ENCODE data around the gene RECQL5. TPM values are rescaled to one million over a fixed set of nuclear protein-coding genes. Genes with fewer than 3 reads are reported as not detected.

The RECQL5 gene
- total RNA-seq, 1 donor from 2014 or later: 64.7 TPM

DNA sequence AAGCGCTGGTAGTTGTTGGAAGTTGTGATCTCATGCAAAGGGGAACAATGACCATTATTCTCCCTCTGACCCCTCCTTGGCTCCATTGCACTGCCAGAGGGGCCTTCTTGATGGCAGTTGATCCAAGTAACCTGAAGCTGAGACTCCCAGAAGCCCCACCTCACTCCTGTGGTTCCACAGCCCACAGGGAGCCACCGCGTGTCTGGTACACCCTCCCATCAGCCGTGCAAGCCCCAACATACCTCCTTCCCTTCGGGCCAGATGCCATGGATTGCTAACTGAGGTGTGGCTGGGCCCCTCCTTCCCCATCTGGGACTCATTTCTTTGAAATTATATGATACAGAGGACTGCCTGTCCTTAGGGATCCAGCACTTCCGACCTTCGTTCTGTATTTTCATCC, 18.0 kb upstream of the RECQL5 start:
- no peak for DNase-seq (ENCODE audit: extremely low spot score, unreplicated experiment)
- Mint-ChIP-seq H3K36me3 (peaks cover 17% of the 10 kb centered on the region), H3K4me1 (ENCODE audit: unreplicated experiment) (peaks cover 49% of the 10 kb centered on the region), H3K27ac (peak overlapping the region; percentile 96), H3K4me3 (peak overlapping the region; percentile 54), H3K9me3 (no peaks in the 10 kb centered on the region), H3K27me3 (no peaks in the 10 kb centered on the region)
- TF ChIP-seq, protein P1, sequence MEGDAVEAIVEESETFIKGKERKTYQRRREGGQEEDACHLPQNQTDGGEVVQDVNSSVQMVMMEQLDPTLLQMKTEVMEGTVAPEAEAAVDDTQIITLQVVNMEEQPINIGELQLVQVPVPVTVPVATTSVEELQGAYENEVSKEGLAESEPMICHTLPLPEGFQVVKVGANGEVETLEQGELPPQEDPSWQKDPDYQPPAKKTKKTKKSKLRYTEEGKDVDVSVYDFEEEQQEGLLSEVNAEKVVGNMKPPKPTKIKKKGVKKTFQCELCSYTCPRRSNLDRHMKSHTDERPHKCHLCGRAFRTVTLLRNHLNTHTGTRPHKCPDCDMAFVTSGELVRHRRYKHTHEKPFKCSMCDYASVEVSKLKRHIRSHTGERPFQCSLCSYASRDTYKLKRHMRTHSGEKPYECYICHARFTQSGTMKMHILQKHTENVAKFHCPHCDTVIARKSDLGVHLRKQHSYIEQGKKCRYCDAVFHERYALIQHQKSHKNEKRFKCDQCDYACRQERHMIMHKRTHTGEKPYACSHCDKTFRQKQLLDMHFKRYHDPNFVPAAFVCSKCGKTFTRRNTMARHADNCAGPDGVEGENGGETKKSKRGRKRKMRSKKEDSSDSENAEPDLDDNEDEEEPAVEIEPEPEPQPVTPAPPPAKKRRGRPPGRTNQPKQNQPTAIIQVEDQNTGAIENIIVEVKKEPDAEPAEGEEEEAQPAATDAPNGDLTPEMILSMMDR (conservative IDR thresholded peaks at IDR 0.05): no peak

GRCh38 chr17:75684249-75684648, 17.3 kb upstream of the RECQL5 start:
- Mint-ChIP-seq H3K27me3 (no peaks in the 10 kb centered on the region), H3K4me3 (no peak overlapping the region), H3K27ac (peak overlapping the region; percentile 96), H3K4me1 (ENCODE audit: unreplicated experiment) (peaks cover 47% of the 10 kb centered on the region), H3K36me3 (peaks cover 13% of the 10 kb centered on the region), H3K9me3 (no peaks in the 10 kb centered on the region)
- TF ChIP-seq, protein P1 (conservative IDR thresholded peaks at IDR 0.05): no peak
- DNase-seq (ENCODE audit: extremely low spot score, unreplicated experiment): no peak

DNA sequence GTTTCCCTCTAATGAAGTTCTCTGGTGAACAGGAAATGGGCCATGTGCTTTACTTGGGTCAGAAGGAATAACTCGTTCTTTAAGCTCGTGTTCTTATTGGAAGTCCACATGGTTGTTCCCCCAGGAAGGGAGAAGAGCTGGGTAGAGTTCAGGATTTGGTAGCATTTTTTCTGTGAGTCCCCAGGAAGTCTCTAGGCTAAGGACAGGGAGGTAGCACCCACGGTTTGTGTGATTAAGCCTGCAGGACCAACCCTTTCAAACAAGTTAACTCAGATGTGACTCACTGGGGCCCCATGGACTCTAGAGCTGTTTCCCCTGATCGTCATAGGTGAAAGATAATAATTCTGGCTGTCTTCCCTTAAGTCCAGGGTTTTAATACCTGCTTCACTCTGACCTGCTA, 16.6 kb upstream of the RECQL5 start:
- no peaks in the 10 kb centered on the region for H3K9me3 Mint-ChIP-seq
- H3K4me3 Mint-ChIP-seq: no peak overlapping the region
- peak overlapping the region; percentile 96 for H3K27ac Mint-ChIP-seq
- TF ChIP-seq, protein P1 (conservative IDR thresholded peaks at IDR 0.05): no peak
- peaks cover 42% of the 10 kb centered on the region for H3K4me1 Mint-ChIP-seq (ENCODE audit: unreplicated experiment)
- H3K27me3 Mint-ChIP-seq: no peaks in the 10 kb centered on the region
- H3K36me3 Mint-ChIP-seq: peaks cover 13% of the 10 kb centered on the region
- no peak for DNase-seq (ENCODE audit: extremely low spot score, unreplicated experiment)

- Mint-ChIP-seq H3K4me3 (no peak overlapping the region), H3K4me1 (ENCODE audit: unreplicated experiment) (peaks cover 42% of the 10 kb centered on the region), H3K27me3 (no peaks in the 10 kb centered on the region), H3K9me3 (no peaks in the 10 kb centered on the region), H3K36me3 (peaks cover 13% of the 10 kb centered on the region), H3K27ac (peak overlapping the region; percentile 80)
- TF ChIP-seq, protein P1 (conservative IDR thresholded peaks at IDR 0.05): no peak
- DNase-seq (ENCODE audit: extremely low spot score, unreplicated experiment): no peak
Observed at GRCh38 chr17:75681289-75681688, 14.3 kb upstream of the RECQL5 start.

DNA sequence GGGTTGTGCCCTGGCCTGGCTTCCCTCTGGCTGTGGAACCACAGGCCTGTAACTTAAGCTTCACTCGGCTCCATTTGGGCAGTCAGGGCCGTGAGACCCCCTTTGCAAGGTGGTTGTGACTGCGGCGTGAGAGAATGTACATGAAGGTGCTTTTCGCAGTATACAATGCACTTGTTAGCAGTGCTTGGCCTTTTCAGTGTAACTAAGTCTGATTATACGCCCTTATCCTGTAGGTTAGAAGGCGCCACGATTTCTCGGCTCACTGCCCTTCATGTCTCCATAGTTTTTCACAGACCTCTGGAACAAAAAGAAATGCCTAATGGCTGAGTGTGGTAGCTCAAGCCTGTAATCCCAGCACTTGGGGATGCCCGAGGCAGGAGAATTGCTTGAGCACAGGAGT, 13.5 kb upstream of the RECQL5 start:
- H3K27ac Mint-ChIP-seq: peak overlapping the region; percentile 80
- H3K36me3 Mint-ChIP-seq: peaks cover 13% of the 10 kb centered on the region
- no peak overlapping the region for H3K4me3 Mint-ChIP-seq
- H3K9me3 Mint-ChIP-seq: no peaks in the 10 kb centered on the region
- H3K4me1 Mint-ChIP-seq (ENCODE audit: unreplicated experiment): peaks cover 35% of the 10 kb centered on the region
- H3K27me3 Mint-ChIP-seq: no peaks in the 10 kb centered on the region
- TF ChIP-seq, protein P1 (conservative IDR thresholded peaks at IDR 0.05): no peak
- DNase-seq (ENCODE audit: extremely low spot score, unreplicated experiment): no peak

DNA sequence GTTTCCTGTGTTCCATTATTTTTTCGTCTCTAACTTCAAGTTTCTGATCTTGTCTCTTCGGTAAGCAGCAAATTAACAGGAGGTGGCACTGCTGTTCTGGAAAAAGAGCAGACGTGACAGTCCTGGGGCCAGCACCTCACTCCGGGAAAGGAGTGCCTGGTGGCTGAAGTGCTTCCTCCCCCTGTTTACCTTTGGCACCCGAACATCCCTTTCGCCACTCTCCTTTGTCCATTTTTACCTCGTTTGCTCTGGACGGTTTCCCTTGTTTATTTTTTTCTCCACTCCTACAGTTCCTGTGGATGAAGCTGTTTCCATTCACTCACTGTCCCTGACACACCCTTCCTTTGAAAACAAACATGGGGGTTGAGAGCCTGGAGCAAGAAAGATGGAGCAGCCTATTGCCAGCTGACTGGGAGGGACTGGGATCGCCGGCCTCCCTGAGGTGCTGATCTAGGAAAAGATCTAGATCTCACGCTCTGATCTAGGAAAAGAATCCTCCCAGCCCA, 12.8 kb upstream of the RECQL5 start:
- no peak for DNase-seq (ENCODE audit: extremely low spot score, unreplicated experiment)
- Mint-ChIP-seq H3K27me3 (no peaks in the 10 kb centered on the region), H3K4me3 (no peak overlapping the region), H3K27ac (peak overlapping the region; percentile 80), H3K4me1 (ENCODE audit: unreplicated experiment) (peaks cover 29% of the 10 kb centered on the region), H3K9me3 (no peaks in the 10 kb centered on the region), H3K36me3 (peaks cover 13% of the 10 kb centered on the region)
- TF ChIP-seq, protein P1 (conservative IDR thresholded peaks at IDR 0.05): no peak
